Fibroblast of skin of back (primary cell): ENCODE results near the gene ZNF749.

Experiments used
- DNase-seq: peaks from one replicate; pipeline ENCODE4 v3.0.0-alpha.2; 2013

Gene ZNF749

GRCh38 chr19:57466489-57466888, 31.4 kb downstream of the ZNF749 start:
- no peak for DNase-seq

GRCh38 chr19:57473646-57474045, 38.5 kb downstream of the ZNF749 start:
- no peak for DNase-seq

- peak; percentile 95 for DNase-seq
These were observed 42.3 kb downstream of the ZNF749 start, which contains the start of gene ZNF772 for GRCh38 chr19:57477191-57478008. Gene ZNF772 (minus strand): TSS chr19:57477566. CDS start chr19:57477309, 257 bp downstream.

- peak; percentile 88 for DNase-seq
These were observed 52.6 kb downstream of the ZNF749 start, which contains the start of gene ZNF419 for GRCh38 chr19:57487477-57488298. Gene ZNF419 (plus strand): TSS chr19:57487750. CDS start chr19:57487951, 201 bp downstream.

- peak; percentile 28 for DNase-seq
These were observed 53.1 kb downstream of the ZNF749 start for GRCh38 chr19:57488299-57488644.
